GM18870 (cell line): ENCODE results near the gene CYP11A1.
A peak's percentile ranks its signal among the peaks of the same experiment; 100 is the strongest.
"Not testable (repeated sequence)": the region's sequence is repeated elsewhere in the genome, so short reads cannot be mapped to it uniquely, and the experiment has no call there.

Experiments
- ATAC-seq: cut with Tn5 transposase; IDR thresholded peaks from one replicate; pipeline ENCODE4 v1.9.1; 2021; ENCODE audit warnings: moderate library complexity; ENCODE audit not compliant: unreplicated experiment

The CYP11A1 gene

GRCh38 chr15:74400915-74401757 is 33.7 kb upstream of the CYP11A1 start:
- ATAC-seq, result no peak

GRCh38 chr15:74400313-74400860 is 32.9 kb upstream of the CYP11A1 start:
- no peak for ATAC-seq

- no peak for ATAC-seq
Observed at GRCh38 chr15:74399511-74400312, 32.3 kb upstream of the CYP11A1 start.

GRCh38 chr15:74399100-74399499 is 31.7 kb upstream of the CYP11A1 start:
- no peak for ATAC-seq

GRCh38 chr15:74398183-74398582 is 30.7 kb upstream of the CYP11A1 start:
- ATAC-seq, result no peak

GRCh38 chr15:74397239-74398068 is 30.0 kb upstream of the CYP11A1 start:
- ATAC-seq, result no peak

- peak; percentile 26 for ATAC-seq
Observed at GRCh38 chr15:74396445-74397238, 29.2 kb upstream of the CYP11A1 start.

GRCh38 chr15:74396146-74396438 is 28.6 kb upstream of the CYP11A1 start:
- no peak for ATAC-seq

GRCh38 chr15:74395319-74396145 is 28.1 kb upstream of the CYP11A1 start:
- ATAC-seq, result no peak

- no peak for ATAC-seq
Observed at GRCh38 chr15:74394090-74394846, 26.8 kb upstream of the CYP11A1 start.

- no peak for ATAC-seq
Observed at GRCh38 chr15:74393423-74393822, 26.0 kb upstream of the CYP11A1 start.

GRCh38 chr15:74392902-74393301 is 25.5 kb upstream of the CYP11A1 start:
- no peak for ATAC-seq

GRCh38 chr15:74392451-74392830 is 25.0 kb upstream of the CYP11A1 start:
- ATAC-seq, result no peak

GRCh38 chr15:74391582-74392450 is 24.4 kb upstream of the CYP11A1 start:
- no peak for ATAC-seq

- no peak for ATAC-seq
Observed at GRCh38 chr15:74390647-74391288, 23.3 kb upstream of the CYP11A1 start.

GRCh38 chr15:74390049-74390646 is 22.7 kb upstream of the CYP11A1 start:
- ATAC-seq, result not testable (repeated sequence)
